MG63 (cell line): ENCODE data around the gene UAP1L1. TPM values are rescaled to one million over a fixed set of nuclear protein-coding genes. Genes with fewer than 3 reads are reported as not detected.
A peak's percentile ranks its signal among the peaks of the same experiment; 100 is the strongest.

Experiments
- DNase-seq: peaks from one replicate; pipeline ENCODE4 v3.0.0-alpha.2; 2020
- H3K27me3 ChIP-seq: fragments of 250-450 bp; sonication (Bioruptor Pico); 2 replicates; pipeline ENCODE4 v1.5.1; 2020; ENCODE audit warnings: mild to moderate bottlenecking, moderate library complexity
- H3K36me3 ChIP-seq: fragments of 250-450 bp; sonication (Bioruptor Pico); 2 replicates; pipeline ENCODE4 v1.5.1; 2020; ENCODE audit warnings: mild to moderate bottlenecking, moderate library complexity
- H3K4me3 ChIP-seq: fragments of 250-450 bp; sonication (Bioruptor Pico); 2 replicates; pipeline ENCODE4 v1.5.1; 2020; ENCODE audit warnings: mild to moderate bottlenecking, moderate library complexity
- H3K9me3 ChIP-seq: fragments of 250-450 bp; sonication (Bioruptor Pico); 2 replicates; pipeline ENCODE4 v1.5.1; 2020; ENCODE audit warnings: mild to moderate bottlenecking, moderate library complexity
- total RNA-seq: library from RNA; depleted of rRNA; stranded (reverse); fragments of >200 nt; shearing (Covaris generic); gene quantifications from 2 replicates; pipeline ENCODE4 v1.2.3, GENCODE V29; 2014; ENCODE audit warnings: low replicate concordance

The UAP1L1 gene
- total RNA-seq, 1 experiment from 2014 or later = 8.2 TPM

DNA sequence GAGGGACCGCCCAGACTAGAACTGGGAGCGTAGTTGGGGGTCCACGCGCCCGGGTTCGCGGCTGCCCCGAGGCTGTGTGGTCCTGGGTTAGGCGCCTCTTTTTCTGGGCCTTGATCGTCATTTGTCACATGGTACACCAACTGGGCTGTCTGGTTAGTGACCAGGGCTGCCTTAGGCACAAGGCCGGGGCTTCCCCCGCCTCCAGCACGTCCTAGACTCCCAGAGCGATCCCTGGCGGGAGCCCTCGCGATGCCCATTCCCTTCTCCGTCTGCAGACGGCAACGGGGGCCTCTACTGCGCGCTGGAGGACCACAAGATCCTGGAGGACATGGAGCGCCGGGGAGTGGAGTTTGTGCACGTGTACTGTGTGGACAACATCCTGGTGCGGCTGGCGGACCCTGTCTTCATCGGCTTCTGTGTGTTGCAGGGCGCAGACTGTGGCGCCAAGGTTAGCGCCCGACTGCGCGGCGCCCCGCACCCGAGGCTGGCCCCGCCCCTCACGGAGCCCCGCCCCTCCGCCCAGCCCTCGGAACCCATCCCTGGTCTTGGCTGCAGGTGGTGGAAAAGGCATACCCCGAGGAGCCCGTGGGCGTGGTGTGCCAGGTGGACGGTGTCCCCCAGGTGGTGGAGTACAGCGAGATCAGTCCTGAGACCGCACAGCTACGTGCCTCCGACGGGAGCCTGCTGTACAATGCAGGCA is 1.5 kb downstream of the UAP1L1 start:
- H3K27me3 ChIP-seq = no peaks in the 10 kb centered on the region
- peaks cover 33% of the 10 kb centered on the region for H3K36me3 ChIP-seq
- peak overlapping the region; percentile 66 for H3K4me3 ChIP-seq
- no peaks in the 10 kb centered on the region for H3K9me3 ChIP-seq
- no peak for DNase-seq

DNA sequence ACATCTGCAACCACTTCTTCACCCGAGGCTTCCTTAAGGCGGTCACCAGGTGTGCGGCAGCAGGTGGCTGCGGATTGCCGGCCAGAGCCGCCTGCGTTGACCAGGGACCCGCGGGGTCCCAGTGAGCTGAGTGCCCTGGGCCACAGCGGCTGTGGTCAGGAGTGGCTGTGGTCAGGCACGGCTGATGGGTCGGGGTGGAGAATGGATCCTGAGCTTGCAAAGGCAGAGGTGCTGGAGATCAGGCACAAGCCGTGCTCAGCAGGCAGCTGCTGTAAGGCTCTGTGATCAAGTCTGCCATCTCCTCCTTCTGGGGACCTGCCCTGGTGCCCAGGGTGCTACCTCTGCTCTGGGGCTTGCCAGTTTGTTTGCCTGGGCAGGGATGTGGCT is 2.1 kb downstream of the UAP1L1 start:
- no peak for DNase-seq
- Histone ChIP-seq H3K9me3 (no peaks in the 10 kb centered on the region), H3K4me3 (no peak overlapping the region), H3K36me3 (peaks cover 38% of the 10 kb centered on the region), H3K27me3 (no peaks in the 10 kb centered on the region)

DNA sequence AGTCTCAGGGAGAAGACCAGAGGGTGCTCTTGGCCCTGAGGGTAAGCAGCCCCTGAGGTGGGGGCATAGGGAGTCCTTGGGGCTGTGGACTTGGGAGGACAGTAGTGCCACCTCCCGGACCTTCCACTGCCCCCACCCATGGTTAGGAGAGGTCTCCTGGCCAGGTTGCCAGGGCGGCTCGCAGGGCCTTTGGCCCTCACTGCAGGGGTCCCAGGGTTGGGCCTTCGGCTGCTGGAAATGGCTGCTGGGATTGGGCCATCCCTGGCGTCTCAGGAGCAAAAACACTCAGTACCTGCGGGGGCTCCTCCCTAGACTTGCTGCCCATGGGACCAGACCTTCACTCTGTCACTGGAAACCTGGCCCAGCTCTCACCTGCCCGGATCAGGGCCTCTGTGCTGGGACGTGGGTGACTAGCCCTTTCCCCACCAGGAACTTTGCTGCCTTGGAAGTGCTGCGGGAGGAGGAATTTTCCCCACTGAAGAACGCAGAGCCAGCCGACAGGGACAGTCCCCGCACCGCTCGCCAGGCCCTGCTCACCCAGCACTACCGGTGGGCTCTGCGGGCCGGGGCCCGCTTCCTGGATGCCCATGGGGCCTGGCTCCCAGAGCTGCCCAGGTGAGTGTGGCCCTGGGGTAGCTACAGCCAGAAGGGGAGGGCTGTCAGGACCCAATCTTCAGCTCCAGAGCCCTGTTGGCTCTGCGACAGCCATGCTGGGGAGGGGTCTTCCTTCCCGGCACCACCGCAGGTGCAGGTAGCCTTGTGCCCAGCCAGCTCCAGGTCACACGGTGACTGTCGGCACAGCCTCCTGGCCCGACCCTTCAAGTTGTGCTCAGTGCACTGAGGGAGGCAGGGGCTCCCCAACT is 3.2 kb downstream of the UAP1L1 start:
- DNase-seq = no peak
- no peak overlapping the region for H3K4me3 ChIP-seq
- no peaks in the 10 kb centered on the region for H3K9me3 ChIP-seq
- no peaks in the 10 kb centered on the region for H3K27me3 ChIP-seq
- peaks cover 38% of the 10 kb centered on the region for H3K36me3 ChIP-seq

DNA sequence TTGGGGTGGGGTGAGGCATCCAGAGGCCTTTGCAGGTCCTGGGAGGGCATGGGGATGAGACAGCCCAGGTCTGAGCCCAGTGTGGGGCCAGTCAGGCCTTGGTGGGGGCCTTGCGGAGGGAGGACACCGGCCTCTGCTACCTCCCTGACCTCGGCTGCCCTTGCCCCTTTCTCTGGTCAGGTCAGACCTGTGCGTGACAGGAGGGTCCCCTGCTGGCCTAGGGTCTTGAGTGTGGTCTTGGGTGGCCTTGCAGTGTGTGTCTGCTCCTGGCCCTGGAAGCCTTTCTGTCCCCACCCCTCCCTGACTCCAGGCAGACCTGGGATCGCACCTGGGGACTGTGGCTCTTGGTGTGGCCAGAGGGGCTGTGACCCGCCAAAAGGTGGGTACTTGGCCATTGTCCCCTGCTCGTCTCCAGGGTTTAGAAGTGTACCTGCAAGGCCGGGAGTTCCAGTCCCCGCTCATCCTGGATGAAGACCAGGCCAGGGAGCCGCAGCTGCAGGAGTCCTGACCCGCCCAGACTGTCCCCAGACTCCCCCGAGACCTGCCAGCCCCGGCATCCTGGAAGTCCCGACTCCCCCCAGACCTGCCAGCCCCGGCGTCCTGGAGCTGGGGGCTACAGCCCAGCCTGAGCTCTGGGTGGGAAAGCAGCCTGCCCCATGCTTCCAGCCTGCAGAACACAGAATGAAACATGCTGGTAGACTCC is 5.1 kb downstream of the UAP1L1 start:
- no peak for DNase-seq
- H3K36me3 ChIP-seq = peaks cover 38% of the 10 kb centered on the region
- H3K4me3 ChIP-seq = no peak overlapping the region
- H3K9me3 ChIP-seq = no peaks in the 10 kb centered on the region
- H3K27me3 ChIP-seq = no peaks in the 10 kb centered on the region

DNA sequence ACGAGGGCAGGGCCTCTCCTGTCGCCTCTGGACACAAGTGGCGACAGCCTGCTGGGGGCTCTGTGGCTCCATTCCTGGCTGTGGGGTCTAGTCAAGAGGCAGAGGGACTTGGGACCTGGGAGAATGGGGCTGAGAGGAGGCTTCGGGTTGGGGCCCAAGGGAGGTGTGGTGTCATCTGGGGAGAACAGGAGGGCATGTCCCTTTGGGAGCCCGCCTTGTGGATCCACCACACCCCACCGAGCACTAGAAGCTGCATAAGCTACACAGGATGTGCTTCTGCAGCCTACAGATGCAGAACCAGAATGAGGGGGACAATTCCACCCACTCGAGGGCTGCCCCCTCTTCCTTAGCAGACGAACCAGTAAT is 5.6 kb downstream of the UAP1L1 start:
- no peaks in the 10 kb centered on the region for H3K27me3 ChIP-seq
- peaks cover 39% of the 10 kb centered on the region for H3K36me3 ChIP-seq
- DNase-seq = no peak
- H3K4me3 ChIP-seq = no peak overlapping the region
- no peaks in the 10 kb centered on the region for H3K9me3 ChIP-seq

DNA sequence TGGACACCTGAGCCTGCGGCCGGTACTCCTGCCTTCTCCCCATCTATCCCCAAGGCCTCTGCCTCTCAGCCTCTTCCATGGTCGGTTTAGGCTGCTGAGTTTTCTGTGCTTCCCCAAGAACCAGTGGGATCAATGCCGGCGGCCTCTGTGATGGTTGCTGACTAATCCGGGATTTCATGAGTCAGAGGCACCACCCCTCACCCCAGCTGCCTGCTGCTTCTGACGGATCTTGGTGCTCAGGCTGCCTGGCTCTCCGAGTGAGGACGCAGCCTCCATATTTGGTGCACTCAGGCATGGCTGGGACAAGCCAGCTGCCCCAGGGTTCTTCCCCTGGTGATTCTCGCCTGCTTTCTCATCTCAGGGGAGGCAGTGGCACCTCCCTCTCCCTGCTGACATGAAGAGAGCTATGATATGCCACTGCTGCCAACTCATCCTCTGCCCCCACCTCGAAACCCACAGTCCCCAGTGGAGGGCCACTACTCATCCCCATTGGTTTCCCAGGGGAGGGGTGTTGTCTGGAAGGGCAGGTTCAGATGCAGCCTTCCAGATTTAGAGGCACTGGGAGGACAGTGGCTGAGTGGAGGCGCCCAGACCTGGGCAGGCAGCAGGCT is 6.2 kb downstream of the UAP1L1 start:
- no peak overlapping the region for H3K4me3 ChIP-seq
- peak; percentile 94 for DNase-seq
- H3K36me3 ChIP-seq = peaks cover 42% of the 10 kb centered on the region
- H3K27me3 ChIP-seq = no peaks in the 10 kb centered on the region
- no peaks in the 10 kb centered on the region for H3K9me3 ChIP-seq

DNA sequence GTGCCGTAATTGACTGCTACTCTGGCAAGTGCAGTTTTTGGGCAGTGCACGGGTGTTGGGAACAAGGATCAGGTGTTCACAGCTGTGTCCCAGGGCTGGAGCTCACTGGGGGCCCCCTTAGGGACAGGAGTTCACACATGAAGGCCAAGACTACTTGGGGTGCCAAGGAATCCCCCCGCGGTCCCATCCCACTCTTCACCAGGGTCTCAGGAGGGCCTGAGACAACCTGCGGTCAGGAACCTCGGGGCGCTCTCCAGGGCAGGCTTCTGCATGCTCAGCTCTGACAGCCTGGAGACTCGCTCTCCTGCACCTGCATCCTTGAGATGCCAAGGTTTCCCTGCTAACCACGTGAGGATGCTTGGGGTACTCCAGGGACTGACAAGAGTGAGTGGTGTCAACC is 7.2 kb downstream of the UAP1L1 start:
- H3K4me3 ChIP-seq = no peak overlapping the region
- DNase-seq = no peak
- H3K36me3 ChIP-seq = peaks cover 34% of the 10 kb centered on the region
- H3K27me3 ChIP-seq = no peaks in the 10 kb centered on the region
- H3K9me3 ChIP-seq = no peaks in the 10 kb centered on the region

DNA sequence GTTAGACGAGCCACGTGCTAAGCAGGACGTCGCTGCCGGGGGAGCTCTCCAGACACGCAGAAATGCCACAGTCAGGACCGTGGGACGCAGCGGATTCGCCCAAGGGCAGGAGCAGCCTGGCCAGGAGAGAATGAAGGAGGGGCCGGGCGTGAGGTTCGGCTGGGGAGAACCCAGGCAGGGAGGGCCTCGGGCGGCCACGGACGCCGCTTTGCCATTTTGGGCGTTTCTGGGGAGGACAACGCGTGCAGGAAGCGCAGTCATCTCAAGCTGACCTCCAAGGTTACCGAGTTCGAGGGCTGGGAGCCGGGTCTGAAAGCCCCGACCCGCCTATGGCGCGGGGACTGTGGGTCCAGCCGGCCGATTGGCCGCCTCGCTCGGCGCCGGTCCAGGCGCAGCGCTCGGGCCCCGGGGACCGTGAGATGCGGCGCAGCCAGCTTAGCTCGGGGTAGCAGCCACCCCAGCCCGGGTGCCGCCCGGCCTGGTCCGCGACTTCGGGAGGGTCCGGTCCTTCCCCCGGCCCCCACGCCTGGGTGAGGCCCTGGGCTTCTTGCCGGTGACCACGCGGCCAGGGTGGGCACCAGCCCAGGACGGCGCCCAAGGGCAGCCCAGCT is 8.7 kb downstream of the UAP1L1 start:
- Histone ChIP-seq H3K4me3 (peak overlapping the region; percentile 62), H3K27me3 (no peaks in the 10 kb centered on the region), H3K9me3 (no peaks in the 10 kb centered on the region), H3K36me3 (peaks cover 26% of the 10 kb centered on the region)
- DNase-seq = peak; percentile 63

DNA sequence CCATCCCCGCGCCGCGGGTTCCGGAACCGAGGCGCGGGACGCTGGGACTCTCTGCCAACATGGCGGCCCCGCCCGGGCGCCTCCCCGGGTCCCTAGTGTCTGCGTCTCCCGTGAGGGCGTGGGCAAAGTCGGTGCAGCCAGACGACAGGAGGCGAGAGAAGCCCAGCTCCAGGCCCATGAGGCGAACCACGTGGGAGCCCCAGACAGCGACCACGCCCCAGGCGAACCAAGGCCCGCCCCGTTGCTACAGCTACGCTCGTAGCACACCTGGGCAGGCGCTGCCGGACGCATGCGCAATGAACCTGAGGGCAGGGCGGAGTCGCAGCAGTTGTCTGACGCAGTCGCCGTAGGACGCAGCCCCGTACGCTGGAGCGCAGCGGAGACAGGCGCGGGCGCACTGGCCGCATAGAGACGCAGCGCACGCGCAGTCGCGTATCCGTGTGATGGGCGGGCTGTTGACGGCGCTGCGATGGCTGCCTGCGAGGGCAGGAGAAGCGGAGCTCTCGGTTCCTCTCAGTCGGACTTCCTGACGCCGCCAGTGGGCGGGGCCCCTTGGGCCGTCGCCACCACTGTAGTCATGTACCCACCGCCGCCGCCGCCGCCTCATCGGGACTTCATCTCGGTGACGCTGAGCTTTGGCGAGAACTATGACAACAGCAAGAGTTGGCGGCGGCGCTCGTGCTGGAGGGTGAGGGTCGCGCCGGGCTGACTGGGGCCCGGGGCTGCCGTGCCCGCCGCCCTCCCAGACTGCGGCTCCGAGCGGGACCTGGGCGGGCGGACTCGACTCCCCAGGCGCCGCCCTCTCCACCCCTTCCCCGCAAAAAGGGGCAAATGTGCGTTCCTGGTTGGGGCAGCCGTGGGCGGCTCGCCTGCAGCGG is 9.5 kb downstream of the UAP1L1 start, which contains the start of gene MAN1B1:
Gene MAN1B1, plus strand, starts transcription at position 455 of the 878 bp plus-strand sequence. Its CDS starts 15 bp downstream, at position 470.
- Histone ChIP-seq H3K27me3 (no peaks in the 10 kb centered on the region), H3K36me3 (peaks cover 21% of the 10 kb centered on the region), H3K4me3 (peak within 1 kb of the TSS; percentile 62), H3K9me3 (no peaks in the 10 kb centered on the region)
- DNase-seq = peak; percentile 99

DNA sequence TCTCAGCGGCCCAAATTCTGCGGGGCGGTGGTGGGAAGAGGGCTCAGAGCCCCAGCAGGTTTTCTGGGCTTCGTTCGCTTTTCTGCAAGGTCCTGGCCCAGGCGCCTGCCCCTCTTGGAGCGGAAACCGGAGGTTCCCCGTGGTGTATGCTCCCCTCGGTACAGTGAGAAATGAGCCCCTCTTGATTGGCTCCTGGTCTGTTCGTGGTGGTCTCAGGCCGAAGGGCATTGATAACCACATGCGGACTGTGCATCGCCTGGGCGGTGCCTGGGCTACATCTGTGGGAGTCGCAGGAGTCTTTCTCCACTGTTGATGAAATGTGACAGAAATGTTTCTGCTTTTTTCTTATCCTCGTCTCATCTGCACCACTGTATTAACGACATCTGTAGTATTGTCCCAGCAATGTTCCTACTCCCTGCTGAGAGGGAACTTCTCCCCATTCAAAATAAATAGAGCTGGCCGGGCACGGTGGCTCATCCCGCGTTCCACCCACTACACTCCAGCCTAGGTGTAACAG is 10.2 kb downstream of the UAP1L1 start:
- Histone ChIP-seq H3K9me3 (no peaks in the 10 kb centered on the region), H3K27me3 (no peaks in the 10 kb centered on the region), H3K4me3 (peak overlapping the region; percentile 62), H3K36me3 (peaks cover 20% of the 10 kb centered on the region)
- DNase-seq = no peak

DNA sequence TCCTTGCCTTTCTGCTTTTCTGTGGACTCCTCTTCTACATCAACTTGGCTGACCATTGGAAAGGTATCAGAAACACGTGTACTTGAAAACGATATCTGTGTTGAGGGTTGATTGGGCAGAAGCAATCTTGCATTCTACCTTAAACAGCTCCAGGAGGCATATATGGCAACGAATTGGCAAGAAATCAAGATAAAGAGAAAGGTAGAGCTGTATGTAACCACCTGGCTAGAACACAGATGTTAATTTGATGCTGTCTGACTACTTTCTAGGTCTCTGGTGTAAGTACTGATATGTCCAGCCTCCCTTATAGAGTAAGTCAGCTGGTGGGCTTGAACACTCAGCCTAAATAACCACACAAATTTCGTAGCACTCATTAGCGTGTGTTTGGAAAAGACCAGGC is 10.8 kb downstream of the UAP1L1 start:
- no peaks in the 10 kb centered on the region for H3K27me3 ChIP-seq
- DNase-seq = no peak
- H3K4me3 ChIP-seq = peak overlapping the region; percentile 62
- H3K36me3 ChIP-seq = peaks cover 17% of the 10 kb centered on the region
- H3K9me3 ChIP-seq = no peaks in the 10 kb centered on the region

DNA sequence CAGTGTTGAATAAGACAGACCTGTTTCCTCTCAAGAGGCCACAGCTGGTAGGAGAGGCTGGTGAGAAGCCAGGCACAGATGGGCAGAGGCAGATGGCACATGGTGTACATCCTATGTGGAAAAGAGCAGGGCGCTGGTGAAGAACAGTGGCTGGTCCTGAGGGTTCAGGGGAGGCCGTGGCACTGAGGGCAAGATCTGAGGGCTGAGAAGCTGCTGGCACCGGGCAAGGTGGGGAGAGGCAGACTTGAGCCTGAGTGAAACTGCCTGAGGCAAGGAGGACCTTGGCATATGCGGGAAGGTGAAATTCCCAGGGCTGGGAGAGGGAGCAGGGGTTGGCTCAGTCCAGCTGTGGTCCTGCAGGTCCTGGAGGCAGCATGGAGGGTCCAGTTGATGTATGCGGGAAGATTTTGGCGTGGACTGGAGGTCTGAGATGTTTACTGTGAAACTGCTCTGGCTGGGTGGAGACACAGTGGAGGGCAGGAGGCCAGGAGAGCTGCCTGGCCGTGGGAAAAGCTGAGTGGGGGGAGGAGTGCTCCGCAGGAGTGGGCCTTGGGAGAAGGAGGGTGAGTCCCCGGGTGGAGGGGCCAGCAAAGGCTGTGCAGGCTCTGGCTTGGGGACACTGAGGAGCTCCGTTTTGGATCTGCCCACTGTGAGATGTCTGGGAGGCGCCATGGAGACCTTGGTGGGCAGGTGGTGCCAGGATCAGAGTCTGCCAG is 12.1 kb downstream of the UAP1L1 start:
- DNase-seq = no peak
- peaks cover 11% of the 10 kb centered on the region for H3K36me3 ChIP-seq

DNA sequence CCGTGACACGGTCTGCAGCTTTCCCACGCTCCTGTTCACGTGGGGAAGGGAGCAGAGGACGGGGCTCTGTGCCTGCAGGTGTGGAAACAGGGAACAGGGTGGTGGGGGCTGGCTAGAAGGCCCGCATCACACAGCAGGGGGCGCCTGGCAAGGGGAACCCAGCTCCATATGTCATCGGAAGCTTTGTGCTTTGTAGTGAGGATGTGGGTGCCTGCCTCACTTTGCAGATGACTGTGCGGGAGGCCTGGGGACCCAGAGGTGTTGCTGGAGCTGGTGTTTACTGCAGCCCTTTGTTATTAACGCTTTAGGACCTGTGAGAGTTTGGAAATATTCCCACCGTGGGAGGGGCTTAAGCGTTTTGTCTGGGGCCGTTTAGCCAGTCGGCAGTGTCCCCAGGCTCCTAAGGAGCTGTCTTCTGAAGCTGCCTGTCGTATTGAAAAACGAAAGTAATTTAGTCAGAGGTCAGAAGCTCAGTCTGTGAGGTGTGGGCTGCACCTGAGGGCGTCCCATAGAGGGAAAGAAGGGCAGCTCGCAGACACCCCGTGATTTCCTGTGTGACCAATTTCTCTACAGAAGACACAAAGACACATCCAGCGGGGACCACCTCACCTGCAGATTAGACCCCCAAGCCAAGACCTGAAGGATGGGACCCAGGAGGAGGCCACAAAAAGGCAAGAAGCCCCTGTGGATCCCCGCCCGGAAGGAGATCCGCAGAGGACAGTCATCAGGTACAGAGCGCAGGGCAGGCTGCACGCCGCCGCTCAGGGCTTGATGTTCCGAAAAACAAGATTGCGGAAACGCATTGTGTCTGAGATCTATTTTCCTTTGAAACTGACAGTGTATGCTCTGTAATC is 18.6 kb downstream of the UAP1L1 start:
- Histone ChIP-seq H3K27me3 (no peaks in the 10 kb centered on the region), H3K4me3 (no peak overlapping the region), H3K9me3 (no peaks in the 10 kb centered on the region), H3K36me3 (peaks cover 31% of the 10 kb centered on the region)
- no peak for DNase-seq

More for the DNA sequence above, 12.1 kb downstream of the UAP1L1 start:
- Histone ChIP-seq H3K9me3 (no peaks in the 10 kb centered on the region), H3K27me3 (no peaks in the 10 kb centered on the region), H3K4me3 (no peak overlapping the region)
